ENCODE measurements around the gene RNMT. TPM values are rescaled to one million over a fixed set of nuclear protein-coding genes. Genes with fewer than 3 reads are reported as not detected.

The RNMT gene
- total RNA-seq, 1 donor from 2014 or later = 40.8 TPM

GRCh38 chr18:13710414-13710831 lies 16.1 kb upstream of the RNMT start:
- H3K27ac Mint-ChIP-seq = no peak overlapping the region
- peaks cover 8% of the 10 kb centered on the region for H3K36me3 Mint-ChIP-seq
- no peaks in the 10 kb centered on the region for H3K4me1 Mint-ChIP-seq (ENCODE audit: unreplicated experiment)
- no peaks in the 10 kb centered on the region for H3K27me3 Mint-ChIP-seq
- H3K4me3 Mint-ChIP-seq = no peak overlapping the region
- TF ChIP-seq CTCF (conservative IDR thresholded peaks at IDR 0.05) = no peak
- DNase-seq (ENCODE audit: extremely low spot score, unreplicated experiment) = no peak
- H3K9me3 Mint-ChIP-seq = peaks cover 12% of the 10 kb centered on the region

- Mint-ChIP-seq H3K36me3 (peaks cover 13% of the 10 kb centered on the region), H3K9me3 (peaks cover 12% of the 10 kb centered on the region), H3K27me3 (no peaks in the 10 kb centered on the region), H3K4me1 (ENCODE audit: unreplicated experiment) (no peaks in the 10 kb centered on the region), H3K27ac (no peak overlapping the region), H3K4me3 (no peak overlapping the region)
- no peak for DNase-seq (ENCODE audit: extremely low spot score, unreplicated experiment)
- no peak for TF ChIP-seq CTCF (conservative IDR thresholded peaks at IDR 0.05)
Measured at GRCh38 chr18:13712400-13713131, 13.9 kb upstream of the RNMT start.

GRCh38 chr18:13713455-13714055 lies 12.9 kb upstream of the RNMT start:
- H3K4me3 Mint-ChIP-seq = no peak overlapping the region
- no peak for TF ChIP-seq CTCF (conservative IDR thresholded peaks at IDR 0.05)
- peaks cover 11% of the 10 kb centered on the region for H3K9me3 Mint-ChIP-seq
- H3K27ac Mint-ChIP-seq = no peak overlapping the region
- peaks cover 17% of the 10 kb centered on the region for H3K36me3 Mint-ChIP-seq
- H3K4me1 Mint-ChIP-seq (ENCODE audit: unreplicated experiment) = no peaks in the 10 kb centered on the region
- no peaks in the 10 kb centered on the region for H3K27me3 Mint-ChIP-seq
- DNase-seq (ENCODE audit: extremely low spot score, unreplicated experiment) = no peak

GRCh38 chr18:13715330-13715729 lies 11.1 kb upstream of the RNMT start:
- H3K9me3 Mint-ChIP-seq = peaks cover 5% of the 10 kb centered on the region
- no peaks in the 10 kb centered on the region for H3K4me1 Mint-ChIP-seq (ENCODE audit: unreplicated experiment)
- no peak for DNase-seq (ENCODE audit: extremely low spot score, unreplicated experiment)
- no peak overlapping the region for H3K27ac Mint-ChIP-seq
- H3K4me3 Mint-ChIP-seq = no peak overlapping the region
- TF ChIP-seq CTCF (conservative IDR thresholded peaks at IDR 0.05) = no peak
- H3K27me3 Mint-ChIP-seq = no peaks in the 10 kb centered on the region
- peaks cover 14% of the 10 kb centered on the region for H3K36me3 Mint-ChIP-seq

GRCh38 chr18:13716916-13717315 lies 9.6 kb upstream of the RNMT start:
- H3K9me3 Mint-ChIP-seq = peaks cover under 1% of the 10 kb centered on the region
- no peak overlapping the region for H3K27ac Mint-ChIP-seq
- no peak for DNase-seq (ENCODE audit: extremely low spot score, unreplicated experiment)
- H3K36me3 Mint-ChIP-seq = peaks cover 13% of the 10 kb centered on the region
- no peak for TF ChIP-seq CTCF (conservative IDR thresholded peaks at IDR 0.05)
- no peaks in the 10 kb centered on the region for H3K27me3 Mint-ChIP-seq
- peaks cover 4% of the 10 kb centered on the region for H3K4me1 Mint-ChIP-seq (ENCODE audit: unreplicated experiment)
- H3K4me3 Mint-ChIP-seq = no peak overlapping the region
